ENCODE results near the gene MBD5. TPM values are rescaled to one million over a fixed set of nuclear protein-coding genes. Genes with fewer than 3 reads are reported as not detected.
"Not testable (repeated sequence)": the region's sequence is repeated elsewhere in the genome, so short reads cannot be mapped to it uniquely, and the experiment has no call there.

The MBD5 gene
- total RNA-seq, 1 donor from 2014 or later: 84.5 TPM

DNA sequence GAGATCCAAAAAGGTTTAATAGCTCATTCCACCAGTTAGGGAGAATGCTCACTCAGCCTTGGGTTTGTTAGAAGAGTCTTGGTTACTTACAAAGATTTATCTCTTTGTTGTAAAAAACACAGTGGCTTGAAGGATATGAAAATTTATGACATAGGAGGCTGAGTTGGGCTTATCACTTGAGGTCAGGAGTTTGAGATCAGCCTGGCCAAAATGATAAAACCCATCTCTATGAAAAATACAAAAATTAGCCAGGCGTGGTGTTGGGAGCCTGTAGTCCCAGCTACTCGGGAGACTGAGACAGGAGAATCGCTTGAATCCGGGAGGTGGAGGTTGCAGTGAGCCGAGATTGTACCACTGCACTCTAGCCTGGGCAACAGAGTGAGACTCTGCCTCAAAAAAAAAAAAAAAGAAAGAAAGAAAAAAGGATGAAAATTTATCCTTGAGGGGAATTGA lies 522.2 kb downstream of the MBD5 start:
- not testable (repeated sequence) for DNase-seq (ENCODE audit: low spot score)

- no peak for DNase-seq (ENCODE audit: low spot score)
Observed at GRCh38 chr2:148545390-148546256, 524.7 kb downstream of the MBD5 start.

DNA sequence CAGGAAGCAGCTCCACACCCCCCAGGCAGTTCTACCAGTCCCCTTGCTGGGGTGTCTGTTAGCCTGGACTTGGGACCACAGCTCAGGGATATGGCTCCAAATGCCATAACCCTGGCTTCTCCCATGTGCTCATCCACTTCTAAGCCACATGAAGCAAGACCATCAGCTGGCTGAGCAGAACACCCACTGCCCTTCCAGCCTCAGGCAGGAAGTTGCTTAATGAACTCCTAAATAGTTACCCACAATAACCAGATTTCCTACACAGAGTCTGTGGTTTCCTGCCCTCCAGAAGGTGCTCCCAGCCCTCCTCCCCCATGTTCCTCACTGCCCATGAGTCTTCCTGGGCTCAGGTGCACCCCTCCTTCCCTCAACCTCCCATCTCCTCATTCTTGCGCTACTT lies 525.4 kb downstream of the MBD5 start:
- no peak for DNase-seq (ENCODE audit: low spot score)

- no peak for DNase-seq (ENCODE audit: low spot score)
Observed at GRCh38 chr2:148548716-148549400, 528.0 kb downstream of the MBD5 start.

GRCh38 chr2:148552675-148553331 lies 531.9 kb downstream of the MBD5 start:
- DNase-seq (ENCODE audit: low spot score): no peak

- no peak for DNase-seq (ENCODE audit: low spot score)
Observed at GRCh38 chr2:148553332-148553887, 532.5 kb downstream of the MBD5 start.

- DNase-seq (ENCODE audit: low spot score): no peak
Observed at GRCh38 chr2:148554459-148555247, 533.8 kb downstream of the MBD5 start.

- no peak for DNase-seq (ENCODE audit: low spot score)
Observed at GRCh38 chr2:148555622-148556294, 534.9 kb downstream of the MBD5 start.

DNA sequence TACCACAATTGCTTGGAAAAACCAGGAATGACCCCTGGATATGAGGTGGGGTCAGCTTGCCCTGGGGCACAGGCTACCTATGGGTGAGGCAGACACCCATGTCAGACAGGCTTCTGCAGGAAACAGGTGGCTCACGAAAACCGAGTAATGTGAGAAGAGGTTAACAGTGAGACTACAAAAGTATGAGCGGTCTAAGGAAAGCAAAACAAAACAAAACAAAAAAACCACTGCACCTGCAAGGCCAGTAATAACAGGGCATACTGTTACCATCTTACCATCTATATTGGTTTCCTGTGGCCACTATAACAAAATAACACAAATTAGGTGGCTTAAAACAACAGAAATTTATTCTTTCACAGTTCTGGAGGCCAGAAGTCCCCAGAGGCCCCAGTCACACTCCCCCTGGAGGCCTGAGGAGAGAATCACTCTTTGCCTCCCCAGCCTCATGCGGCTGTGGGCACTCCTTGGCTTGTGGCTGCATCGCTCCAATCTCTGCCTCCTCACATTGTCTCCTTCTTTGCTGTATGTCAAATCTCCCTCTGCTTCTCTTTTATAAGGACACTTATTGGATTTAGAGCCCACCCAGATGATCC lies 537.0 kb downstream of the MBD5 start:
- no peak for DNase-seq (ENCODE audit: low spot score)

DNA sequence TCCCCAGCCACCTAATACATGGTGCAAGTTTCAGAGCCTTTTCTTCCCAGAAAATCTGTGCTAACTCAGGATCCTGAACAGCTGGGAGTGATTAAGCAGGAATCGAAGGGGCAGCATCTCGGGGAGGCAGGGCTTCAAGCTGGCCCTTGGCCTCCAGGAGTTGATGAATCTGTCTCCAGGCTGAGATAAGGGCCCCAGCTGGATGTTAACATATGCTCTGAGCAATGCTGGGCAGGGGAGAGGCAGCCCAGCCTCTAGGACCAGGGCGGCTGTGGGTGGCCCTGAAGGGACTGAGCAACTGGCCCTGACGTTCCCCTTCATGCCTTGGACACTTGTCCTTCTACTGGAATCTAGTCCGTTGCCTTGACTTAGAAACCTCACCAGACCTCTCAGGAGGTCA lies 539.6 kb downstream of the MBD5 start:
- DNase-seq (ENCODE audit: low spot score): peak; percentile 63

GRCh38 chr2:148561389-148561788 lies 540.5 kb downstream of the MBD5 start:
- DNase-seq (ENCODE audit: low spot score): no peak

- DNase-seq (ENCODE audit: low spot score): no peak
Observed at GRCh38 chr2:148565272-148565894, 544.5 kb downstream of the MBD5 start.

Other genes starting within 250 kb of the MBD5 start
- 118 TPM for gene ACVR2A, start 176.1 kb upstream of the MBD5 start, total RNA-seq (ENCODE audit: insufficient read depth, low replicate concordance)
- gene ORC4, start 354 bp upstream of the MBD5 start, total RNA-seq (ENCODE audit: insufficient read depth, low replicate concordance): 19.0 TPM